Vagina (tissue), 2 donors: Measurements from ENCODE around the gene TLN1. TPM values are rescaled to one million over a fixed set of nuclear protein-coding genes. Genes with fewer than 3 reads are reported as not detected.

Experiments used
- DNase-seq, 2 donors: peaks; one replicate each; pipeline ENCODE4 v3.0.0-alpha.2; 2017; ENCODE audit errors: extremely low spot score in 2 of 2
- H3K27ac ChIP-seq: fragments of 200-600 bp; sonication (generic); one replicate; pipeline ENCODE4 v1.5.1; 2019
- H3K27me3 ChIP-seq: fragments of 200-600 bp; sonication (generic); one replicate; pipeline ENCODE4 v1.5.1; 2019
- H3K36me3 ChIP-seq, 2 donors: fragments of 200-600 bp; sonication (generic); one replicate each; pipeline ENCODE4 v1.5.1; 2017 to 2019
- H3K4me1 ChIP-seq: fragments of 200-600 bp; sonication (generic); one replicate; pipeline ENCODE4 v1.5.1; 2019
- H3K4me3 ChIP-seq, 2 donors: fragments of 200-600 bp; sonication (generic); 1 replicate in 1 of 2; 2 replicates in 1 of 2; pipeline ENCODE4 v1.5.1; 2016 to 2019
- H3K9me3 ChIP-seq: fragments of 200-600 bp; sonication (generic); one replicate; pipeline ENCODE4 v1.5.1; 2019
- CTCF ChIP-seq, 3 experiments: fragments of 450-650 bp in 2 of 3; fragments of 200-600 bp in 1 of 3; sonication (generic) in 1 of 3; IDR thresholded peaks; one replicate each; pipeline ENCODE4 v1.5.1; 2017 to 2019; ENCODE audit warnings: antibody characterized with exemption in 3 of 3, mild to moderate bottlenecking in 2 of 3, moderate library complexity in 2 of 3
- POLR2A ChIP-seq, 2 donors: fragments of 450-650 bp; IDR thresholded peaks; one replicate each; pipeline ENCODE4 v1.6.1; 2017; ENCODE audit warnings: antibody characterized with exemption in 2 of 2, mild to moderate bottlenecking in 2 of 2, moderate library complexity in 2 of 2
- POLR2AphosphoS5 ChIP-seq, 2 donors: sonication (generic); formaldehyde crosslinking; IDR thresholded peaks; one replicate each; pipeline ENCODE4 v1.9.0; 2017; ENCODE audit warnings: antibody characterized with exemption in 2 of 2, mild to moderate bottlenecking in 2 of 2, low read depth in 1 of 2; ENCODE audit not compliant: insufficient read depth in 1 of 2
- intact Hi-C: fragments of 100-400 bp; cut with DNase I; formaldehyde crosslinking; loops from one replicate; pipeline ENCODE4 v1.15.1; 2023
- total RNA-seq: library from RNA; depleted of rRNA; stranded (reverse); fragments of >200 nt; gene quantifications from one replicate; pipeline ENCODE4 v1.2.3, GENCODE V29; 2016

Gene TLN1
- total RNA-seq, 1 donor from 2014 or later, result 268 TPM

GRCh38 chr9:35766997-35767396, 35.0 kb upstream of the TLN1 start:
- H3K27ac ChIP-seq, result no peak overlapping the region
- TF ChIP-seq CTCF (IDR thresholded peaks at IDR 0.05), result no peak
- no peak for TF ChIP-seq POLR2A (IDR thresholded peaks at IDR 0.05)
- TF ChIP-seq POLR2AphosphoS5 (IDR thresholded peaks at IDR 0.05; ENCODE audit: insufficient read depth in 1 of 2, low read depth in 1 of 2), result no peak
- no peaks in the 10 kb centered on the region for H3K9me3 ChIP-seq
- H3K4me1 ChIP-seq, result peaks cover 12% of the 10 kb centered on the region
- no peak for DNase-seq
- H3K27me3 ChIP-seq, result no peaks in the 10 kb centered on the region
- no peaks in the 10 kb centered on the region for H3K36me3 ChIP-seq
- intact Hi-C loops, result no loop called here
- no peak overlapping the region for H3K4me3 ChIP-seq

GRCh38 chr9:35763803-35764202, 31.8 kb upstream of the TLN1 start:
- H3K27ac ChIP-seq, result no peak overlapping the region
- no peak for DNase-seq
- intact Hi-C loops, result no loop called here

GRCh38 chr9:35763181-35763580, 31.2 kb upstream of the TLN1 start:
- Histone ChIP-seq H3K4me1 (peaks cover 5% of the 10 kb centered on the region), H3K27ac (no peak overlapping the region), H3K27me3 (no peaks in the 10 kb centered on the region), H3K36me3 (no peaks in the 10 kb centered on the region), H3K4me3 (no peak overlapping the region), H3K9me3 (no peaks in the 10 kb centered on the region)
- intact Hi-C loops, result no loop called here
- DNase-seq, result no peak
- TF ChIP-seq CTCF (IDR thresholded peaks at IDR 0.05), result no peak
- TF ChIP-seq POLR2A (IDR thresholded peaks at IDR 0.05), result no peak

More at GRCh38 chr9:35763803-35764202, 31.8 kb upstream of the TLN1 start:
- no peak overlapping the region for H3K4me3 ChIP-seq
- TF ChIP-seq POLR2AphosphoS5 (IDR thresholded peaks at IDR 0.05; ENCODE audit: insufficient read depth in 1 of 2, low read depth in 1 of 2) (no peak), POLR2A (IDR thresholded peaks at IDR 0.05) (no peak), CTCF (IDR thresholded peaks at IDR 0.05) (no peak)
- H3K9me3 ChIP-seq, result no peaks in the 10 kb centered on the region
- H3K27me3 ChIP-seq, result no peaks in the 10 kb centered on the region
- H3K4me1 ChIP-seq, result no peaks in the 10 kb centered on the region
- no peaks in the 10 kb centered on the region for H3K36me3 ChIP-seq

- no peaks in the 10 kb centered on the region for H3K27me3 ChIP-seq
- no peak for DNase-seq
- no peak overlapping the region for H3K27ac ChIP-seq
- intact Hi-C loops, result no loop called here
- no peaks in the 10 kb centered on the region for H3K36me3 ChIP-seq
- H3K4me3 ChIP-seq, result no peak overlapping the region
- TF ChIP-seq POLR2AphosphoS5 (IDR thresholded peaks at IDR 0.05; ENCODE audit: insufficient read depth in 1 of 2, low read depth in 1 of 2) (no peak), CTCF (IDR thresholded peaks at IDR 0.05) (no peak), POLR2A (IDR thresholded peaks at IDR 0.05) (no peak)
- peaks cover 23% of the 10 kb centered on the region for H3K4me1 ChIP-seq
- H3K9me3 ChIP-seq, result no peaks in the 10 kb centered on the region
Observed at GRCh38 chr9:35760651-35761050, 28.7 kb upstream of the TLN1 start.

- no peaks in the 10 kb centered on the region for H3K9me3 ChIP-seq
- peaks cover 23% of the 10 kb centered on the region for H3K4me1 ChIP-seq
Observed at GRCh38 chr9:35759795-35760194, 27.8 kb upstream of the TLN1 start.

More at GRCh38 chr9:35759795-35760194, 27.8 kb upstream of the TLN1 start:
- no peak for DNase-seq
- Histone ChIP-seq H3K36me3 (no peaks in the 10 kb centered on the region), H3K4me3 (no peak overlapping the region), H3K27ac (no peak overlapping the region), H3K27me3 (no peaks in the 10 kb centered on the region)
- TF ChIP-seq POLR2A (IDR thresholded peaks at IDR 0.05) (no peak), POLR2AphosphoS5 (IDR thresholded peaks at IDR 0.05; ENCODE audit: insufficient read depth in 1 of 2, low read depth in 1 of 2) (no peak), CTCF (IDR thresholded peaks at IDR 0.05) (no peak)
- intact Hi-C loops, result loop anchor here (10.0 kb wide), 1 partner anchor 1435 kb away; no protein-coding TSS in a partner anchor
